A549 (cell line): Measurements from ENCODE around the gene KRTAP4-8.

Source experiments
- CHD2 ChIP-seq: fragments of 150-350 bp; IDR thresholded peaks from 2 replicates; pipeline ENCODE4 v1.6.1; 2014; ENCODE audit warnings: low read length; ENCODE audit not compliant: partially characterized antibody
- EP300 ChIP-seq, 2 experiments: fragments of >200 bp; sonication (Bioruptor Twin); formaldehyde crosslinking; IDR thresholded peaks; 2 replicates in 1 of 2; 3 replicates in 1 of 2; pipeline ENCODE4 v1.6.1; 2016 to 2017
- MYC ChIP-seq: IDR thresholded peaks from 2 replicates; pipeline ENCODE4 v1.6.1; 2012; ENCODE audit warnings: mild to moderate bottlenecking, inconsistent platforms, low read length, improper control_type of control experiment, borderline replicate concordance
- NPAS2 ChIP-seq: fragments of 250-450 bp; sonication (Bioruptor Pico); IDR thresholded peaks from 2 replicates; pipeline ENCODE4 v1.8.0; 2022; ENCODE audit warnings: mild to moderate bottlenecking, moderate library complexity, borderline replicate concordance
- PBX3 ChIP-seq: IDR thresholded peaks from 2 replicates; pipeline ENCODE4 v1.6.1; 2012
- POLR2A ChIP-seq: IDR thresholded peaks from 2 replicates; pipeline ENCODE4 v1.6.1; 2012; ENCODE audit warnings: mild to moderate bottlenecking, low read length
- REST ChIP-seq: fragments of 200-600 bp; sonication (generic); IDR thresholded peaks from 2 replicates; pipeline ENCODE4 v1.6.1; 2016; ENCODE audit warnings: antibody characterized with exemption, mild to moderate bottlenecking, moderate library complexity
- SREBF2 ChIP-seq: fragments of 450-650 bp; IDR thresholded peaks from 2 replicates; pipeline ENCODE4 v1.6.1; 2014; ENCODE audit warnings: mild to moderate bottlenecking, moderate library complexity
- USF2 ChIP-seq: fragments of 450-650 bp; IDR thresholded peaks from 2 replicates; pipeline ENCODE4 v1.6.1; 2014; ENCODE audit warnings: antibody characterized with exemption
- ZFP36 ChIP-seq: fragments of 450-650 bp; IDR thresholded peaks from 2 replicates; pipeline ENCODE4 v1.6.1; 2014; ENCODE audit warnings: borderline replicate concordance; ENCODE audit not compliant: partially characterized antibody
- TF ChIP-seq, protein P1 (sequence below): IDR thresholded peaks from 2 replicates; pipeline ENCODE4 v1.6.1; 2012
- TF ChIP-seq, protein P2 (sequence below): fragments of >200 bp; sonication (Bioruptor Twin); formaldehyde crosslinking; IDR thresholded peaks from 3 replicates; pipeline ENCODE4 v1.5.1; 2016

DNA sequence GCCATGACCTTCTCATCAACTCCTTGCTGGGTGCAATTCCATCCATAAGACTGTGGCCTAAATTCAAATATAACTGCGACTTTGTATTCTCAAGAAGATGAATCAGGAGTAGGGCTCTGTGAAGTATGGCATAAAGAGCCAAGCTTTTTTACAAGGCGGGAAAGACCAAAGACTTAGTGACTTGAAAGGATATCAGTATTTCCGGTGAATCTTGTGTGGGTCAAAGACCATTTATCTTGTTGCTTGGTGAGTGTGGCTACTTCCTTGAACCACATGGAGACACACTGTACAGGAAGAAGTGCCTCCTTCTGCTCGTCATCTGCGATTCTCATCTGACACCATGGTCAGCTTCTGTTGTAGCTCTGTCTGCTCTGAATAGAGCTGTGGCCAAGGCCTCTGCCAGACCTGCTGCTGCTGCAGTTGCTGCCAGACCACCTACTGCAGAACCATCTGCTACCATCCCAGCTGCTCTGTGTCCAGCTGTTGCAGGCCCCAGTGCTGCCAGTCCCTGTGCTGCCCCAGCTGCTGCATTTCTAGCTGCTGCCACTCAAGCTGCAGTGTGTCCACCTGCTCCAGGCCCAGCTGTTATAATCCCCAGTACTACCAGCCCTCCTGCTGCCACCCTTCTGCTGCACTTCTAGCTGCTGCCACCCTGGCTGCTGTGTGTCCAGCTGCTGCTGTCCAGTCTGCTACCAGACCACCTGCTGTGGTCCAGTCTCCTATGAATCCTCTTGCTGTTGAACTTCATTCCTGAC is 26.2 kb downstream of the KRTAP4-8 start:
- TF ChIP-seq, protein P1, sequence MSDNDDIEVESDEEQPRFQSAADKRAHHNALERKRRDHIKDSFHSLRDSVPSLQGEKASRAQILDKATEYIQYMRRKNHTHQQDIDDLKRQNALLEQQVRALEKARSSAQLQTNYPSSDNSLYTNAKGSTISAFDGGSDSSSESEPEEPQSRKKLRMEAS: no peak
- TF ChIP-seq, protein P2, sequence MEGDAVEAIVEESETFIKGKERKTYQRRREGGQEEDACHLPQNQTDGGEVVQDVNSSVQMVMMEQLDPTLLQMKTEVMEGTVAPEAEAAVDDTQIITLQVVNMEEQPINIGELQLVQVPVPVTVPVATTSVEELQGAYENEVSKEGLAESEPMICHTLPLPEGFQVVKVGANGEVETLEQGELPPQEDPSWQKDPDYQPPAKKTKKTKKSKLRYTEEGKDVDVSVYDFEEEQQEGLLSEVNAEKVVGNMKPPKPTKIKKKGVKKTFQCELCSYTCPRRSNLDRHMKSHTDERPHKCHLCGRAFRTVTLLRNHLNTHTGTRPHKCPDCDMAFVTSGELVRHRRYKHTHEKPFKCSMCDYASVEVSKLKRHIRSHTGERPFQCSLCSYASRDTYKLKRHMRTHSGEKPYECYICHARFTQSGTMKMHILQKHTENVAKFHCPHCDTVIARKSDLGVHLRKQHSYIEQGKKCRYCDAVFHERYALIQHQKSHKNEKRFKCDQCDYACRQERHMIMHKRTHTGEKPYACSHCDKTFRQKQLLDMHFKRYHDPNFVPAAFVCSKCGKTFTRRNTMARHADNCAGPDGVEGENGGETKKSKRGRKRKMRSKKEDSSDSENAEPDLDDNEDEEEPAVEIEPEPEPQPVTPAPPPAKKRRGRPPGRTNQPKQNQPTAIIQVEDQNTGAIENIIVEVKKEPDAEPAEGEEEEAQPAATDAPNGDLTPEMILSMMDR: no peak
- TF ChIP-seq ZFP36: no peak
- no peak for TF ChIP-seq NPAS2 (CRISPR knock-in tag)
- no peak for TF ChIP-seq PBX3
- no peak for TF ChIP-seq EP300 (IDR thresholded peaks at IDR 0.05)
- no peak for TF ChIP-seq USF2
- no peak for TF ChIP-seq REST
- TF ChIP-seq CHD2: no peak
- TF ChIP-seq POLR2A: no peak
- TF ChIP-seq SREBF2: no peak
- no peak for TF ChIP-seq MYC
